ENCODE measurements around the gene SEC11C.

The SEC11C gene

DNA sequence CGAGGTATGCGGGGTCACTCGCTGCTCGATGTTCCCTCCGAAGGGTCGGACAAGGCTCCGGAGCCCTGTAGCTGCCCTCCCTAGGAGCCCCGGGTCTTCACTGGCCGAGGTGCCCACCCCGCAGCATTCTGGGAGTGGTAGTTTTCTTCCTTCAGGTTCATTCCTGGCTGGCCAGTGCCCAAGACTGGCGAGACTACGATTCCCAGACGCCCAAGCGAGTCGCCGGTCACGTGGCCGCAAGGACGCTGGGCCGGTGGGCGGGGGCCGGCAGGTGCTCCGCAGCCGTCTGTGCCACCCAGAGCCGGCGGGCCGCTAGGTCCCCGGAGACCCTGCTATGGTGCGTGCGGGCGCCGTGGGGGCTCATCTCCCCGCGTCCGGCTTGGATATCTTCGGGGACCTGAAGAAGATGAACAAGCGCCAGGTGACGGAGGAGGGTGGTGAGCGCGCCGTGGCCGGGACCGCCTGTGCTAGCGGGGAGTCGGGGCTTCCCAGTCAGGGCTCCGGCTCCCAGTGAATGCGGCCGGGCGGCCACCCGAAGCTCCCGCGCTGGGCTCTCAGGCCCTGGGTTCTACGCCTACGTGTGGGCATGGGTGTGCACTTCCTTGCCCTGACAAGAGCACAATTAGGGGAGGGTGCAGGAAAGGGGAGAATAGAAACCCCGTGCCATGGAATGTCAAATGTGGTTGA is at the start of gene SEC11C:
TSS of gene SEC11C (plus strand) at position 270 of the 687 bp plus-strand sequence. CDS start at position 335, 65 bp downstream.
- H3K36me3 ChIP-seq (ENCODE audit: control insufficient read depth, insufficient read depth, low read length), result no peaks in the 10 kb centered on the region
- H3K9ac ChIP-seq (ENCODE audit: low read length), result peak within 1 kb of the TSS; percentile 32
- H3K4me1 ChIP-seq (ENCODE audit: control insufficient read depth, insufficient read depth, low read length), result no peaks in the 10 kb centered on the region
- no peaks in the 10 kb centered on the region for H3K27me3 ChIP-seq (ENCODE audit: control insufficient read depth, insufficient read depth, low read length)
- peak within 1 kb of the TSS; percentile 93 for H3K4me3 ChIP-seq (ENCODE audit: low read length)
- peak within 1 kb of the TSS; percentile 78 for H3K27ac ChIP-seq (ENCODE audit: low read depth, low read length)

DNA sequence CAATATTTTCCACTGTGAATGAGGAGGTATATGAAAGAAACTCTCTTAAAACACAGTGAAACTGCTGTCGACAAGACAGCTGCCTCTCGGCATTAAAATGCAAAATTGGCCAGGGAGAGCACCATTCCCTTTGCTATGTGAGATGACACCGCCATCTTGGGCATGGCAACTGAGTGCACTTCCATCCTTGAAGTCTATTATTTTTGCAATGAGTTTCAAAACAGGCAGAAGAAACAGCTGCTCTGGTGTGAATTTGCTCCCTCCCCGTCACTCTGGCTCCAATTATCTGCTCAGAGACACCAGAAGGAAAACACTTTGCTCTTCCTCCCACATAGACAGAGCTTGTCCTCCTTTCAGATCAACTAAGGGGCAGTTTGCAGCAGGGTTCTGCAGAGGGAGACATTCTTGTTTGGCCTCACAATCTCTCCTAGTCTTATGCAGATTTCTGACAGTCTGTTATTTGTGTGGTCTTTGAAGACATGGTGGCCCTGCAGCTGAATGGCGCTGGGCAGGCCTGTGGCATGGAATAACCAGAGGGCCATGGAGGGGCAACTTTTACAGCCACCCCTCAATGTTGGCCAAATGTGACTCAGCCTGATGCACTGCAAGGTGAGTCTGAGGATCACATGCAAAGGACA is 48.6 kb upstream of the SEC11C start:
- H3K4me1 ChIP-seq (ENCODE audit: control insufficient read depth, insufficient read depth, low read length), result no peaks in the 10 kb centered on the region
- H3K36me3 ChIP-seq (ENCODE audit: control insufficient read depth, insufficient read depth, low read length), result no peaks in the 10 kb centered on the region
- no peak overlapping the region for H3K27ac ChIP-seq (ENCODE audit: low read depth, low read length)
- no peaks in the 10 kb centered on the region for H3K27me3 ChIP-seq (ENCODE audit: control insufficient read depth, insufficient read depth, low read length)
- H3K4me3 ChIP-seq (ENCODE audit: low read length), result no peak overlapping the region
- H3K9ac ChIP-seq (ENCODE audit: low read length), result no peak overlapping the region

DNA sequence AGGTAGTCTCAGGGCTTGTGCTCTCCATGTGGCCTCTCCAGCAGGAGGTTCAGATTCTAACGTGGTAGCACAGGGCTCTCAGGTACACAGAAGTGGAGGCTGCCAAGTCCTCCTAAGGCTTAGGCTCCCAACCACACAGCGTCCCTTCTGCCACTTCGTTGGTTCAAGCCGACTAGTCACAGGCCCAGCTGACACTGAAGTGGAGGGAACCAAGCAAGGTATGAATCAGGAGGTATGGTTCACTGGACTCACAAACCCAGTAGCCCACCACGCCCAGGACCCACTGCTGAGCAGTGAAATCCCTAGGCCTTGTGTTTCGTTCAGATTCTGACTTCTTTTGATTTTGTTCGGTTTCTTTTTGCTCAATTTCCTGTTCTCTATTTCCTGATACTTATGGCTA is 46.0 kb upstream of the SEC11C start:
- H3K36me3 ChIP-seq (ENCODE audit: control insufficient read depth, insufficient read depth, low read length), result no peaks in the 10 kb centered on the region
- H3K9ac ChIP-seq (ENCODE audit: low read length), result no peak overlapping the region
- H3K4me3 ChIP-seq (ENCODE audit: low read length), result no peak overlapping the region
- H3K27ac ChIP-seq (ENCODE audit: low read depth, low read length), result no peak overlapping the region
- no peaks in the 10 kb centered on the region for H3K4me1 ChIP-seq (ENCODE audit: control insufficient read depth, insufficient read depth, low read length)
- H3K27me3 ChIP-seq (ENCODE audit: control insufficient read depth, insufficient read depth, low read length), result no peaks in the 10 kb centered on the region

DNA sequence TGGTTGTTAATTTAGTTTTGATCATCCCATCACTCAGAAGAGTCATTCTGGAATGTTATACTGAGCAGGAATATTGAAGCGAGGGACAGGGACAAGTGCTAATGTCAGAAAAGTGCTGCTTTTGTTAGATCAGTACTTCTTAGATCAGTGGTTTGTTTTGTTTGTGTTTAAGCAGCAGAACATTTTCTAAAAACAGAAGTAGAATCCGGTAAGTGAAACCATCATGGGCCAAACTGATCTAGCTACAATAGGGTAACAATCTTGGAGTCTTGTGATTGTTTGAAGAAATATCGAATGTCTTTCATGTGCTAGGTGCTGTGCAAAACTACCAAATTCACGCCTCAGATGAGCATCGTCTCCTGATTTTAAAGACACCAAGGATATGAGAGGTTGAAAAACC is 45.1 kb upstream of the SEC11C start:
- H3K27me3 ChIP-seq (ENCODE audit: control insufficient read depth, insufficient read depth, low read length), result no peaks in the 10 kb centered on the region
- H3K36me3 ChIP-seq (ENCODE audit: control insufficient read depth, insufficient read depth, low read length), result no peaks in the 10 kb centered on the region
- H3K27ac ChIP-seq (ENCODE audit: low read depth, low read length), result no peak overlapping the region
- H3K9ac ChIP-seq (ENCODE audit: low read length), result no peak overlapping the region
- no peak overlapping the region for H3K4me3 ChIP-seq (ENCODE audit: low read length)
- H3K4me1 ChIP-seq (ENCODE audit: control insufficient read depth, insufficient read depth, low read length), result no peaks in the 10 kb centered on the region

DNA sequence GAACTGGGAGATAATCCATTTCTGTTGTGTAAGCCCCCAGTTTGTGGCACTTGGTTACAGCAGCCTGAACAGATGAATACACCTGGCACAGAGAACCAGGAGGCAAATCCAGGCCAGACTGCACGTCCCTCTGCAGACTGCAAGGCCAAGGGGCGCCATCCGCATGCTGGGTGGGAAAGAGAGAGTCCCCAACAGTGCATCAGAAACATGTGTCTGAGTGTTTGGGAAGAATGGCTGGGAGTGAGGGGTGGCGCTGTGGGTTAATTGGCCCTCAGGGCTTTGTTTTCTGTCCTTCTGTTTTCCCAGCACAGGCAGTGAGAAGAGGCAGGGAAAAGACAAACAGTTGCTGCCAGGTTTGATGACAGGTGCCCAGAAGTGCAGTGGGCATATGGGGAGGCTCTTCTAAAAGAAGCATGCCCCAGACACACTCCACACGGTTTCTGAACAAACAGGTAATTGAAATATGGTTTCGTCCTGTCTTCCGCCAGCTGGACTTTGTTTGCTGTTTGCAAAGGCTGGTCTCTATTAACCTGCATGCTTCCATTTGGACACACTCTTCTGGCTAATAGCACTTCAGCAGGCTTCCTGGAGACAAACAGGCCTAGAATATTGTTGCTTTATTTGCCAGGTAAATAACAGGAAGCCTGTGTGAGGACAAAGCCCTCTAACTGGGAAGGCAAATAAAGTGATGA is 43.4 kb upstream of the SEC11C start:
- Histone ChIP-seq H3K36me3 (ENCODE audit: control insufficient read depth, insufficient read depth, low read length) (no peaks in the 10 kb centered on the region), H3K4me1 (ENCODE audit: control insufficient read depth, insufficient read depth, low read length) (no peaks in the 10 kb centered on the region), H3K9ac (ENCODE audit: low read length) (no peak overlapping the region), H3K27ac (ENCODE audit: low read depth, low read length) (no peak overlapping the region), H3K27me3 (ENCODE audit: control insufficient read depth, insufficient read depth, low read length) (no peaks in the 10 kb centered on the region), H3K4me3 (ENCODE audit: low read length) (no peak overlapping the region)

DNA sequence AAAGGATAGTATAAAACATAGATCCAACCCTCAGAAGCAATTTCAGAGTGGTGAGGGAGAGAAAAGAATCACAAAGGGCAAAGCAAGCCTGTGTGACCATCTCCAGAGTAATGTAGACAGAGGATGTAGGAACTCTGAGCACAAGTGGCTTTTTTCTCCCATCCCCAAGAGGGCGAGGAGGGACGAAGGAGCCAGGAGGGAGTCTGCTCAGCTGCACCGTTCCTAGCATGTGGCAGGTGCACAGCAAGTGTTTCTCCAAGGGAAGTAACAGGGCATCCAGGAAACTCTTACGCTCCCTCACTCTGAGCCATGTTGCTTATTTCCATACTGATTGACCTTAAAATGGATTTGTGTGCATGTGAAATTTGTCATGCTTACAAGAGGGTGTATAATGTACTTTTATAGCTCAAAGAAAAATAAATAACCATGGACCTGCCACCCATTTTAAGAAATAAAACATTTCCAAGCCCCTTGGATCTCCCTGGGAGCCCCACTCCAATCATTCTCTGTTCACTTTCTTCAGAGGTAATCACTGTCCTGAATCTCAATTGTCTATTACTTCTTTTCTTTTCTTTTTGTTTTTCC is 37.8 kb upstream of the SEC11C start:
- no peak overlapping the region for H3K4me3 ChIP-seq (ENCODE audit: low read length)
- no peaks in the 10 kb centered on the region for H3K36me3 ChIP-seq (ENCODE audit: control insufficient read depth, insufficient read depth, low read length)
- H3K4me1 ChIP-seq (ENCODE audit: control insufficient read depth, insufficient read depth, low read length), result no peaks in the 10 kb centered on the region
- H3K27me3 ChIP-seq (ENCODE audit: control insufficient read depth, insufficient read depth, low read length), result no peaks in the 10 kb centered on the region
- H3K27ac ChIP-seq (ENCODE audit: low read depth, low read length), result no peak overlapping the region
- H3K9ac ChIP-seq (ENCODE audit: low read length), result no peak overlapping the region

DNA sequence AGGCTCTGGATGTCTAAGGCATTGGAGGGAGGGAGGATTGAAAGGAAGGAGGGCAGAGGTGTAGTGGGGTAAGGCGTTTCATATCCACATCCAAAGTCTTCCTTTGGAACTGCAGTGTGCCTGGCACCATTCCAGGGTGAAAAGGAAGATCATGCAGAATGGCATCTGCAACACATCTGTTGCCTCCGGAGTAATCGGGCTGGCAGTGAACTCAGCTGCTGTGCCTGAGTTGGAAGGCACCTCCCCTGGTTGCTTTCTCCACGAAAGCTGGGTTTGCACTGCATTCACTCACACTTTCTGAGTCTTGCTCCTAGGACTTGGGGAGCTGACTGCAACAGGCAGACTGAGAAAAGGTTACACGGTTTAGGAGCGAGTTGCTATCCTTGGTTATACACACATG is 30.3 kb upstream of the SEC11C start:
- H3K27ac ChIP-seq (ENCODE audit: low read depth, low read length), result no peak overlapping the region
- no peaks in the 10 kb centered on the region for H3K36me3 ChIP-seq (ENCODE audit: control insufficient read depth, insufficient read depth, low read length)
- H3K27me3 ChIP-seq (ENCODE audit: control insufficient read depth, insufficient read depth, low read length), result no peaks in the 10 kb centered on the region
- no peak overlapping the region for H3K9ac ChIP-seq (ENCODE audit: low read length)
- H3K4me1 ChIP-seq (ENCODE audit: control insufficient read depth, insufficient read depth, low read length), result no peaks in the 10 kb centered on the region
- H3K4me3 ChIP-seq (ENCODE audit: low read length), result no peak overlapping the region

DNA sequence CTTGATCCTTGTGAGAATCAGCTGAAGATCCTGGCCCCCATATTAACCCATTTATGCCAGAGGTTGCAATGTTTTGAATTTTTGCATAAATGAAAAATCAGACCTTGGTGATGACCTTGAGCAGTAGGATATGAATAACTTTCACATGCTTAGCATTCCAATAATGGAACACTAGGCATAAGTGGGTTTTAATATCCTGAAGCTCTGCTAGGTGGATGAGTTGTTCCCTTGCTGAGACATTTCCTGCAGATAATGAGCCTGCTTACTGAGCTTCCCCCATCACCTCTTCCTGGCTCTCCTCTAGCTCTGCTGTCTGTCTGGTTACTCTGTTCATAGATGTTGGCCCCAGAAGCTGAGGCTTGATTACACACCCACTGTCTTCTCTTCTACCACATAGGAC is 25.5 kb upstream of the SEC11C start:
- Histone ChIP-seq H3K4me3 (ENCODE audit: low read length) (no peak overlapping the region), H3K9ac (ENCODE audit: low read length) (no peak overlapping the region), H3K27ac (ENCODE audit: low read depth, low read length) (no peak overlapping the region), H3K4me1 (ENCODE audit: control insufficient read depth, insufficient read depth, low read length) (no peaks in the 10 kb centered on the region), H3K27me3 (ENCODE audit: control insufficient read depth, insufficient read depth, low read length) (no peaks in the 10 kb centered on the region), H3K36me3 (ENCODE audit: control insufficient read depth, insufficient read depth, low read length) (no peaks in the 10 kb centered on the region)

DNA sequence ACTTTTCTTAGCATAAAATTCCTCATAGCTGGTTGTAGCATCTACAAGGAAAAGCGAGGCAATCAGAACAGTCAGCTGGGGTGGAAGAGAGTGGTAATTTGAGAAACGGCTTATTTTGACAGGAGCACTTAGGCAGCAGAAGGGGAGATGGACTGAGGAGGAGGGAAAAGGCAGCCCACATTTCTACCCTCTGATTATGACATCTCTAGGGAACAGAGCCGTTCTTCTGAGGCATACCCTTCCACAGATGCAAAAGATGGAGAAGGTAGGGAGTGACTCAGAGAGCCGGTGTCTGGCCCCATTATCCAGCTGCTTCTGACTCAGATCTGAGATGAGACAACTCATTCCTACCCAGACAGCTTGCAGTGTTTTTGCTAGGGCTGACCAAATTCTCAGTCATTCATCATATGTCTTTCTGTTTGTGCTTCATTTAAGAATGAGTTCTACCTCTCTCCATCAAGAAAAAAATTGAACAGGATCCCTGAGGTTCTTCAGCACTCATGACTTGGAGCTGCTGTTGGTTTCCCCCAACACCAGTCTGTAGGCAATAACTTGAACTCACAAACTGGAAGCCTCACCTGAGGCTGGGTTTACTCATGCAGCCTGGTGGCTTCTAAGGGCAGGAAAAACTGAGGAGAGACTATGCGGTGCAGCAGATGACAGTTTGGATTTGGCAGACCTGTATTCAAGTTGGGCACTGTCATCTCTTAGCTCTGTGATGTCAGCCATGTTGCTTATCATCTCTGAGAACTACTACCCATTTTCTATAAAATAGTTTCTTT is 15.9 kb upstream of the SEC11C start:
- H3K27me3 ChIP-seq (ENCODE audit: control insufficient read depth, insufficient read depth, low read length), result peaks cover 3% of the 10 kb centered on the region
- no peak overlapping the region for H3K27ac ChIP-seq (ENCODE audit: low read depth, low read length)
- H3K4me3 ChIP-seq (ENCODE audit: low read length), result no peak overlapping the region
- no peaks in the 10 kb centered on the region for H3K36me3 ChIP-seq (ENCODE audit: control insufficient read depth, insufficient read depth, low read length)
- no peaks in the 10 kb centered on the region for H3K4me1 ChIP-seq (ENCODE audit: control insufficient read depth, insufficient read depth, low read length)
- H3K9ac ChIP-seq (ENCODE audit: low read length), result no peak overlapping the region

DNA sequence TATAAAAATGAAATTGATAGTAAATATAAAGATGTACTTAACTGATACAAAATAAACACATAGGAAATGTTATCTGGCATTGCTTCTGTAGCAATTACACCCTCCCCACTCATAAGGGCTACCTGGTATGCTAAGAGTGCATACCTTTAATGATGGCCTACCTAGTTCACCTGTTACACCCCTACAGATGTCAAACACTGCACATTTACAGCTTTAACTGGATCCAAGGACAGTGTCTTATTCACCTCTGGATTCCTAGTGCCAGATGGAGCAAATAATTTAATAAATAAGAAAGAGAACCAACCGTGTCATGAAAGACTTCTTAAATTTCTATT is 15.3 kb upstream of the SEC11C start:
- Histone ChIP-seq H3K9ac (ENCODE audit: low read length) (no peak overlapping the region), H3K4me1 (ENCODE audit: control insufficient read depth, insufficient read depth, low read length) (no peaks in the 10 kb centered on the region), H3K4me3 (ENCODE audit: low read length) (no peak overlapping the region), H3K27ac (ENCODE audit: low read depth, low read length) (no peak overlapping the region), H3K36me3 (ENCODE audit: control insufficient read depth, insufficient read depth, low read length) (no peaks in the 10 kb centered on the region), H3K27me3 (ENCODE audit: control insufficient read depth, insufficient read depth, low read length) (peaks cover 3% of the 10 kb centered on the region)

DNA sequence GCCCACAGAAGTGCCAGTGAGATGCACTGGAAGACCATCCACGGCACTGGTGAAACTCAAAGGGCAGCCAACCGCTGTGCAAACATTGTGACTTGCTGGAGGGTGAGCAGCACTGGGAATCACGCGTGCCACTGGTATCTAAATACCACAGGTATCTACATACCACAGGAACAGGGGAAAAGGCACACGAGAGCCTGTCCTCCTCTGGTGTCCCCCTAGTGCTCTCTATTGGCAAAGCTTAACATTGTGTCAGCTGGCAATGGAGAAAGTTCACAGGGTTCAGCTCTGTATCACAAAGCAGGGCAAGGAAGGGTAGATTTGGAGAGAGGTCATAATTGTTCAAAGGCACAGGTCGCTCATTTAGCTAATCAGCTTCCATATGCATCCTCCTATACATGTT is 12.6 kb upstream of the SEC11C start:
- Histone ChIP-seq H3K27me3 (ENCODE audit: control insufficient read depth, insufficient read depth, low read length) (peaks cover 3% of the 10 kb centered on the region), H3K36me3 (ENCODE audit: control insufficient read depth, insufficient read depth, low read length) (no peaks in the 10 kb centered on the region), H3K27ac (ENCODE audit: low read depth, low read length) (no peak overlapping the region), H3K4me3 (ENCODE audit: low read length) (no peak overlapping the region), H3K9ac (ENCODE audit: low read length) (no peak overlapping the region), H3K4me1 (ENCODE audit: control insufficient read depth, insufficient read depth, low read length) (no peaks in the 10 kb centered on the region)

Measured in rectal smooth muscle tissue (tissue), 1 donor.